HG03045 (cell line): ENCODE data around the gene C22orf15.

Experiments used
- ATAC-seq: cut with Tn5 transposase; IDR thresholded peaks from one replicate; pipeline ENCODE4 v1.9.1; 2021; ENCODE audit warnings: mild to moderate bottlenecking, moderate library complexity; ENCODE audit not compliant: unreplicated experiment

Gene C22orf15

DNA sequence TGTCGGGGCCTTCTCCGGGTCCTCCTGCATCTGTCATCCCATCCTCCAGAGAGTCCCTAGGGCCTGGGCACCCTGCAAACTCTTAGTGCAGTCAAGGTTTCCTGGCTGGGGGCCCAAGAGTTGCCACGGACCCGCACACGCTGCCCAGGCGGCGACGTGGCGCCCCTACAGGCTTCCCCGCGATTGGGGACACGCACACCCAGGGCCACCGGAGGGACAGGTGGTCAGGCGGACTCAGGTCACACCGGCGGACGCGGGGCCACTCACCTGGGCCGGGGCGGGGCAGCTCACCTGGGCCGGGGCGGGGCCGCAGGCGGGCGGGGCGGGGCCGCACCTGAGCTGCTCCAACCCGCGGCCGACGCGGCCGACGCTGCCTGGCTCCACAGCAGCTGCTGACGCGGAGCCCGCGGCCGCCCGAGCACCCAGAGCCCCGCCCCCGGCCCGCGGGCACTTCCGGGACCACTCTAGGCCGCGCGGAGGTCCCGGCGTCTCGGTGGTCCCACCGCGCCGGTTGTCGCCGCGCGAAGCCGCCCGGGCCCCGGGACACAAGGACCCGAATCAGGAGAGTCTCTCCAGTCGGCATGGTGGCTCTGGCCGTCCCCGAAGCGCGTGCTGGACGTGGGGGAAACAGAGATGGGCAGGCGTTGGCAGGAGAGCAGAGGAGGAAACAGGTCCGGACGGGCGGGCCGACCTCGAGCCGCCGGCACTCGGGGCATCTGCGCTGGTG is 11.9 kb upstream of the C22orf15 start, which contains the start of gene ZNF70:
ZNF70 (minus strand) TSS at position 399 of the 727 bp plus-strand sequence. CDS start 5,972 bp downstream, outside the sequence.
- peak; percentile 86 for ATAC-seq

DNA sequence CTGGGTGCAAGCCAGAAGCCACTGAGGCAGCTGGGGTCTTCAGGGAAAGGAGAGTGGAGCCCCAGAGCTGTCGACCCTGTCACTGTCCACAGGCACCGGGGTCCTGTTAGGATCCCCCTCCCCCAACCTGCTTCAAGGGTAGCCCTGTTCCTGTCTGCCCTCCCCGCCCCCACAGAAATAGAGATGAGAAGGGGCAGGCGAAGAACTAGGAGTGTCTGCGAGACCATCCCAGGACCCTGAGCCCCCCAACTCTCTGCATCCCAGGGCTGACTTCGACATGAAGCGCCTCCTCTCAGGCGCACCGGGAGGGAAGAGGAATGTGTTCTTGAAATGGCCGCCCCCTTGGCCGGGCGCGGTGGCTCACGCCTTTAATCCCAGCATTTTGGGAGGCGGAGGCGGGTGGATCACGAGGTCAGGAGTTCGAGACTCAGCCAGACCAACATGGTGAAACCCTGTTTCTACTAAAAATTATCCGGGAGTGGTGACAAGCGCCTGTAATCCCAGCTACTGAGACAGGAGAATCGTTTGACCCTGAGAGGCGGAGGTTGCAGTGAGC is 11.3 kb upstream of the C22orf15 start:
- peak; percentile 18 for ATAC-seq

DNA sequence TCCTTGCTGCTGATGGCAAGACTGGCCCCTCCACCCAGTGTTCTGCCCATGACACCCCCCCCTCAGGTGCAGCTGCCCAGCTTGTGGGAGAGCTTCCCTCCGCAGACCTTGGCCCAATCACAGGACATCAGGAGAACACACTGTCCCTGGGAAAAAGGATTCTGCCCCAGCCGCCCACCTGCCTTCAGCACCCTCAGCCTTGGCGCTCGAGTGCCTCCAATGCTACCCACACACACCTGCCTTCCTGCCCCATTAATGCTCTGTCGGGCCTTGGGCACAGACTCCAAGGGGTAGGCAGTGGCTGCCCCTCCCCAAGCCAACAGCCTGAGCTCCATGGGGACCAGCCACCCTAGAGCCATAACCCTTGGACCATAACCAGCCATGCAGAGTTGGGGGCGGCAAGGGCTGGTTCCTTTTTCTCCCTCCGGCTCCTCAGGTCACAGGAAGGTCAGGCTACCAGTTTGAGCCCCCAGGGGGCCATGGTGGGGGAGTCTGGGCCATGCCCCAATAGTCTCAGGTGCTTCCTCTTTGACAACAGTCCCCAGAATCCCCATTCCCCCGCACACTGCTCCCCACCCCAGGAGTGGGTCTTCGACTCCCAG is 10.6 kb upstream of the C22orf15 start:
- no peak for ATAC-seq

DNA sequence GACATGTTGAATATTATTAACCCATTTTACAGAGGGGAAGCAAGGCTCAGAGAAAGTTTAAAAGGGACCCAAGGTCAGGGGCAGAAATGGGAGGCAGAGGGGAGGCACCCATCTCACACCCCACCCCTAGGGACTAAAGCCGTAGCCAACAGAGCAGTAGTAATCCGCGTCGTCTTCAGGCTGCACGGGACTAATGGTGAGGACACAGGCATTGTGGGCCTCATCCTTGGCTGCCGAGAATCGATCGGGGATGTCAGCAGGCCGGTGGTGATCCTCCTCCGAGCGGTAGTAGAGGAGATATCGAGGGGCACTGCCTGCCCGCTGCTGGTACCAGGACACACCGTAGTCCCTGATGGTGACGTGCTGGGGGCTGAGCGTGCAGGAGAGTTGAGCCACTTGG is 10.0 kb upstream of the C22orf15 start:
- ATAC-seq = no peak

DNA sequence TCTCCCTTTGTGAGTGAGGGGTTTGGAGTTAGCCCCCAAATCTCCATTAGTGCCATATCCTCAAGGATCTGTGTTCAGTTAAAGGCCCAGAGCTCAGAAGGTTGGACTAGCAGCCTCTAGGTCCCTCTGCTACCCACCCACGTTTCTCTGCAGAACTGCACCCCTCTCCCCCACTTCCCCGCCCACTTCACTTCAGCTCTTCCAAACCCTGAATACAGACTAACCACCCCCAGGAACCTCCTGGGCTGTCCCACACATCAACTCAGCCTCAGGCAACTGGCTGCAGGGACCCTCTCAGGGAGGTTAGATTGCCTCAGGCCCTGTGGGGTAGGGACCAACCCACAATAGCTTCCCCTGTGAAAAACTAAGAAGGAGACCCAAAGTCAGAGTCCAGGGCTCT is 9.4 kb upstream of the C22orf15 start:
- ATAC-seq = no peak

DNA sequence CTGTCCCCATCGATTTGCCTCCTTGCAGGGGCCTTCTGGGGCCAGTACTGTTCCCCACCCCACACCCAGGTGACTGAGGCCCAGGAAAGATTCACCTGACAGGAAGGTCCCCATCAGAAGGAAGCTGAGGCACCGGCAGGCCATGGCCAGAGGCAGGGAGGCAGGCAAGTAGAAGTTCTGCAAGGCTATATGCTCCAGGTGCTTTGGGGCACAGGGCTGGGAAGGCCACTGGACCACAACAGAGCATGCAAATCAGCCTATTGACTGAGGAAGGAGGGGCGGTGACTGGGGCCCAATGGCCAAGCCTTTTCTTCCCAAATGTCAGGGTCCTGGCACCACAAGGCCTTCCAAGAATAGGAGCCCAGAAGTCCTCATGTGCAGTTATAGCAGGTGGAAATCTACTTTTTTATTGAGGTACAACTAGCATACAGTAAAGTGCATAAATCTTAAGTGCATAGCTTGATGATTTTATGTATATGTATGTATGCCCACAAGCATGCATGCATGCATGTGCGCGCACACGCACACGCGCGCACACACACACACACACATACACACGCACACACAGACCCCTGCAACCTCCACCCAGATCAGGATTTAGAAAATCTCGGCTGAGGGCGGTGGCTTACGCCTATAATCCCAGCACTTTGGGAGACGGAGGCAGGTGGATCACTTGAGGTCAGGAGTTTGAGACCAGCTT is 8.4 kb upstream of the C22orf15 start, which contains the start of gene VPREB3:
VPREB3 (minus strand) TSS at position 206 of the 700 bp plus-strand sequence; CDS start at position 144, 62 bp downstream.
- no peak for ATAC-seq

DNA sequence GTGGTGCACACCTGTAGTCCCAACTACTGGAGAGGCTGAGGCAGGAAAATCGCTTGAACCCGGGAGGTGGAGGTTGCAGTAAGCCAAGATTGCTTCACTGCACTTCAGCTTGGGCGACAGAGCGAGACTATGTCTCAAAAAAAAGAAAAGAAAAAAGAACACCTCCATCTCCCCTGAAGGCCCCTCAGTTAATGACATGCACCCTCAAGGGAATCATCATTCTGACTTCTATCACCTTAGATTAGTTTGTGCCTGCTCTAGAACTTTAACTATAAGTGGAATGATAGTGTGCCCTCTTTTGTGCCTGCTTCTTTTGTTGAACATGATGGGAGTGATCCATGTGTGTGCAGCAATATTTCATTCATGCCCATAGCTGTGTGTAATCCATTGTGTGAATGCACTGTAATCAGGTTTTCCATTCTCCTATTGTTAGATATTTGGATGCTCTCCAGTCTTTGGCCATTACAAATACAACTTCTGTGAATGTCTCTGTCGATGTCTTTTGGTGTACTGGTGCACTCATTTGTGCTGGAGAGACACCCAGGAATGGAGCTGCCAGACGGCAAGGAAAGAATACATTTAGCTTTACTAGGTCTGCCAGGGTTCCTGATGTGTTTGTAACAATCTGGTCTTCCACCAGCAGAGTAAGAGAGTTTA is 7.7 kb upstream of the C22orf15 start:
- ATAC-seq = no peak

DNA sequence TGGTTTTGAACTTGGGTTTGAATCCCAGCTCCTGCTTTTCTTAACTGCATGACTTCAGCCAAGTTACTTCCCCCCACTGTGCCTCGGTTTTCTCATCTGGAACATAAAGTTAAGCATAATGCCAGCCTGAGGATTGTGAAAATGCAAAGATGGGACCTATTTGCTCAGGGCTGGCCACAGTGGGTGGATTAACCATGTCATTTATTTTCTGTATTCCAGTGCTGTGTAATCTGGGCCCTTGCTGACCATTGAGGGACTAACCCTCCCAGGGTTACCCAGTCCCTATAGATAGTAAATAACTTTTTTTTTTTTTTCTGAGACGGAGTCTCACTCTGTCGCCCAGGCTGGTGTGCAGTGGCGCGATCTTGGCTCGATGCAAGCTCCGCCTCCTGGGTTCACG is 7.1 kb upstream of the C22orf15 start:
- no peak for ATAC-seq

DNA sequence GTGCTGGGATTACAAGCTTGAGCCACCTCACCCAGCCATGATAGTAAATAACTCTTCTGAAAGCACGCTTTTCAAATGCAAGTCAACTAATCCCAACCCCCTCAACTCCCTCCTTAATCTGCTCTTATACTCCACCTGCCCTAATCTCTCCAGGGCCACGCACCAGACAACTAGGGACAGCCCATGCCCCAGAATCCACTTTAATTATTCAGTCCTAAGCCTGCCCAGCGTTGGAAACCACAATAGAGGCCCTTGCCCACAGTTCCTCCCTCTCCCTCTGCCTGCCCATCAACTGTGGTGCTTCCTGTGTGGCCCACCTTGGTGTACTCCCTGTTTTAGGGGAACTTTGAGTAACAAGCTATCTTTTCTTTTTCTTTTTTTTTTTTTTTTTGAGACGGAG is 5.9 kb upstream of the C22orf15 start:
- no peak for ATAC-seq

DNA sequence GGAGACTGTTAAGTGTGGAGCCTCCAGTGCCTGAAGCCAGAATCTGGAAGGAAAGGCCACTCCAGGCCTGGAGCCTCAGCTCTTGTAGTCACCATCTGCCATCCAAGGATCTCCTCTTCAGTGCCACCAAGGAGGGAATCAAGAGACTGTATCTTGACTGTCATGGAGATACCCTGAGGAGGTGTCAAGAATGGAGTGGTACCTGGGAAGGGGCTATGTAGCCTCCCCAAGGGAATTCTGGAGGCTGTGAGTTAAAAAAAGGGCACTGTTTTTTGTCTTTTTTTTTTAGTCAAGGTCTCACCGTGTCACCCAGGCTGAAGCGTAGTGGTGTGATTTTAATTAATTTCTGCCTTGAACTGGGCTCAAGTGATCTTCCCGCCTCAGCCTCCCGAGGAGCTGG is 3.2 kb upstream of the C22orf15 start:
- ATAC-seq = no peak

DNA sequence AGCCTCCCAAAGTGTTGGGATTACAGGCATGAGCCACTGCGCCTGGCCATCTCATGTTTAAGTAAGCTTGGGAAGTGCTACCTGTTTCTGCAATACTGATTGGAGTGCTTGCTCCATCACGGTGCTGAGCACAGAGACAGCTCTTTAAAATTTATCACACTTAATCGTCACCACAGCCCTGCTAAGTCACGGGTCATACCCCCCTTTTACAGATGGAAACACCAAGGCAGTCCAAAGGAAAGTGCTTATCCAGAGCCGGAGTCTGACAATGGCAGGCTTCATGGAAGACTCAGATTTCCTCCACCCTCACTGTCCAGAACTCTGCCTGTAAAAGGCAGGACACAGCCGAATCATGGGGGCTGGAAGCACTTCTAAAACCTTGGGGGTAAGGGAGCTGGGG is 2.7 kb upstream of the C22orf15 start:
- ATAC-seq = no peak

DNA sequence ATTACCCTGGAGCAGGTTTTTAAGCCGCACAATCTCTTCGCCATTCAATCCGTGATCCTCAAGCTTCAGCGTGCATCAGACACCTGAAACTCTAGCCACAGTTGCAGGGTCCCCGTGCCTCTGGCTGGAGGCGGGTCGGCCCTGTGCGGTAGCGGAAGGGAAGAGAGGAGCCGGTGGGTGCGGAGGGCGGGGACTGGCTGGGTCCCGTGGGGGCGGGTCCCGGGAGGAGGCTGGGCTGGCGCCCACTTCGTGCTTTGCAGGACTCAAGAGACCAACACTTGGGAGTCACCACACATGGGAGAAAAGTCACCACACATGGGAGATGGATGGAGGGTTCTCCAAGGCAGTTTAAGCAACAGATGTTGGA is 772 bp downstream of the C22orf15 start:
- ATAC-seq = no peak

DNA sequence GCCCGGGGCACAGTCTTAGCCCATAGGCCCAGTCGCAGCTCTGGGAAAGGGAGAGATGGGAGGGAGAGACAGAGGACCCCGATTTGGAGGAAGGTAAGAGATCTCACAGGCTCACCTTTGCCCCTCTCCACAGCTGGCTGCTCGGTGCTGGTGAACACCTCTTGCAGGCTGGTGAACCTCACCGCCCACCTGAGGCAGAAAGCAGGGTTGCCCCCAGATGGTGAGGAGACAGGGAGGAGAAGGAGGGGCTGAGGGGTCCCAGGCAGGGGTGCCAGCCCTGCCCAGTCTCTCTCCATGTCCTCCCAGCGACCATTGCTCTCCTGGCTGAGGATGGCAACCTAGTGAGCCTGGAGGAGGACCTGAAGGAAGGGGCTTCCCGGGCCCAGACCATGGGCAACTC is 1.2 kb downstream of the C22orf15 start:
- no peak for ATAC-seq

DNA sequence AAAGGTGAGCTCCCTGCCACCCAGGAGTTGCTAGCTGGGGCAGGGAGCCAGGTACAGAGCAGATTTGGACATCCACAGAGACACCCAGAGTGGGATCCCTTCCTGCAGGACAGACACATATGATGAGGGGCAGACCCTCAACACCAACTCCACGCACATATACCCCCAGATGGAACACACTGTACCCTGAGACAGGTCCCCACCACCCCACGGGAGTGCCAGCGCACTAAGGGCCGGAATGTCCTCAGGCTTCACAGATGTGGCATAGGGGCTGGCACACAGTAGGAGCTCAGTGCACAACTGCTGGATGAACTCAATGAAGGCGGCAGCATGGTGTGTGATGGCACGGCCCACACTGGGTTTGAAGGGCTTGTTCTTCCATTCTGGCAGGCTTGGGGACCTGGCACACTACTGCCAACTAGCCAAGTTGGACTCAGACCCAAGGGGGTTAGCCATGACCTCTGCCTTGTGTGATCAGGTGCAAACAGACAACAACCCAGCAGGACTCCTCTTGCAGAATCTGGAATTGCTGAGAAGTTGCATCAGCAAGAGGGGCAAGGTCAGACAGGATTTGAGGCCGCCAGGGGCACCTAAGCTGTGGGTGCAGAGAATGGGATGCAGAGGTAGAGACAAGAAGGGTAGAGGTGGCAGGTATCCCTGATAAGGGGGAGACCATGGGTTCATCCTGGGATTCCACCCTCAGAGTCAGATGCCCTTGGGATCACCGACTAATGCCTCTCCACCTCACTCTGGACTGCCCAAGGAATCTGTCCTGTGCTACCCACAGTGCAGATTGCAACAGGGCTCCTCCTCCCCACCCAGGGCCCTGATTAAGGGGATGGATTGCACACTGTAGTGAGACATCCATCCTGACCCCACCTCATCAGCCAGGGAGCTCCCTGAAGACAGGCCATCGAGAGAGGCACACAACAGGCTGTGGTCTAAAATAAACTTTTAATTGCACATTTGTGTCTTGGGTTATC is 2.4 kb downstream of the C22orf15 start:
- no peak for ATAC-seq

DNA sequence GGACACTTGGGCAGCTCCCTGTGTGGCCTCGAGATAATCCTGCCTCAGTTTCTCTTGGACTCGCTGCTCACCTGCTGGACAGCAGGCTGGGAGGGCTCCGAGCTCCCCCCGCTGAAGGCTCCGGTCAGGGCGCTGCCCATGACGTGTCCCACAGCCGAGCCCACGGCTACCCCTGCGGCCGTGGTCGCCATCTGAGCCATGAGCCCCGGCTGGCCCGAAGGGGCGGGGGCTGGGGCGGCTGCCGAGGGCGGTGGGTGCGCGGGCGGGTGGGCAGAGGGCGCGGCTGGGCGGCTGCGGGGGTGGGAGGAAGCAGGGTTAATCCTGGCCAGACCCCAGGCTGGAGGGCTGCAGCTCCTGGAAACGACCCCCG is 4.5 kb downstream of the C22orf15 start:
- ATAC-seq = no peak

DNA sequence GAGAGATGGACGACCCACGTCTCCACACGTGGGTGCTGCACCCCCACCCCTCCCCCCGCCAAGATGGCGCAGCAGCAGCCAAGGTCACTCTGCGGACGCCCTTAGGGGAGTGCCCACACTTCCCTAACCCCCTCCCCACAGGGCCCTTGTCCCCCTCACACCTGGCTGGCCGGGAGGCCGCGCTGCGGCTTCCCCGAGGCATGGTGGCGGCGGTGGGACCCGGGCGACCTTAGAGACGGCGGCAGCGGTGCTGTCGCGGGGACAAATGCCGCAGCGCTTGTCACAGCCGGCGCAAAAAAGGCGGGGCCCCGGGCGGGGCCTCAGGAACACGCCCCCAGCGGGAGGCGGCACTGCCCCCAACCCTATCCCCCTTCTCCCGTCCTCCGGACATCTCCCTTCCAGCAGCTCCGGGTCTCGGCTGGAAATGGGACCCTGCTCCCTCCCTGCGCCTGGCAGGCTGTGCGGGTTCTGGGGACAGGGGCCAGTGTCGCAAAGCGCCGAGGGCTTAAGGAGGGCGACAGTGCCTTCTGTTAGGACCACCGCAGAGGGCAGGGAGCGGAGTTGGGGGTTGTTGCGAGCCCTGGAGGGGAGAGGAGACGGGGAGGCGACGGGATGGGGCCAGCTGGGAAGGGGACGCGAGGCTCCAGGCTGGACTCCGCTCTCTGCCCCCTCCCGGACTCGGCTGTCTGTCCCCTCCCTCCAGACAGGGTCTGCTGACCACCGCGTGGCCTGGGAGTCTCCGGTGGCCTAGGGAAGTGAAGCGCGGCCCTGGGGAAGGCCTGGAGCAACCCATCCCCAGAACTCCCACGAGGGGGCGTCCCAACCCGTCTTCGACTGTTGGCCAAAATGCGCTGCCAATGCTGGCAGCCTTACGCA is 5.1 kb downstream of the C22orf15 start, which contains the start of gene CHCHD10:
CHCHD10 (minus strand) TSS at position 300 of the 876 bp plus-strand sequence; CDS start at position 202, 98 bp downstream.
- ATAC-seq = peak; percentile 54

DNA sequence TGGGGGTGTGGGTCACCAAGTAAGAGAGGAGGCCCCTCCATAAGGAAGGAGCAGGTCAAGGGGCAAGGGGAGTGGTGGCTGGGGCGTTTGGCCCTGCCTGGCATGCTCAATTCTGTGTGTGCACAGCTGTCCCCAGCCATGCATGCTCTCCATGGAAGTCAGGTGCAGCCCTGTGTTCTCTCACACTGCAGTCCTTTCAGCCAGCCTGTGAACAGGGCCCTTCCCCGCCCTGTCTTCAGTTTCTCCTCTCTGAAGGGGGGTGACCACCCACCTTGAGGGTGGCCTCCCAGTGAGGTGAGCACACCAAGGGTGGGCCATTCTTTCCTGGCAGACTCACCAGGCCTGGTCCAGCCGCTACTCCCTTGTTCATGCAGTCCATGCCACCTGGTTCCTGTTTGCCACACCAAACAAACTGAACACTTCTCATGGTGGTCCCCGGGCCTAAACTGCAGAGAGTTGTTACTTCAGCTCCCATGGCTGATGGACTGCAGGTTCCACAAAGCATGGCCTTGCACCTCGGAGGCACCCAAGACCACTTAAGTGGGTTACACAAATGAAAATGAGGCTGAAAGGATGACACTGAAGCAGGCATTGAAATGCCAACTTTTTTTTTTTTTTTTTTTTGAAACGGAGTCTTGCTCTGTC is 6.7 kb downstream of the C22orf15 start:
- ATAC-seq = no peak

DNA sequence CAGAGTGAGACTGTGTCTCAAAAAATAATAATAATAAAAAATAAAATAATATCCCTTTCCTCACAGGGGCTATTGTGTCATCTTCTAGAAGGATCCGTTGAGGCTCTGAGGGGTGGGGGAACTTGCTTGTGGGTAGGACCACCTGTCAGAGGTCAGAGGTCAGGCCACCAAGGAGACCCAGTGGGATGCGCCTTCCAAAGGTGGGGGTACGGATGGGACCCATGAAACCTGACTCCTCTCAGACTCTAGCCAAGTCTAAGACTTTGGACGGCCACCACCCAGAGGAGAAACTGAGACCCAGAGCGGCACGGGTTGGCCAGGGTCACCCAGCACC is 9.5 kb downstream of the C22orf15 start:
- no peak for ATAC-seq
